ENCODE results near the gene IGSF9B. TPM values are rescaled to one million over a fixed set of nuclear protein-coding genes. Genes with fewer than 3 reads are reported as not detected.

IGSF9B gene
- total RNA-seq, 1 donor from 2014 or later, result 0.17 TPM

- DNase-seq, result no peak
These were observed 19.3 kb downstream of the IGSF9B start for GRCh38 chr11:133937468-133937867.

- no peak for DNase-seq
These were observed 19.8 kb downstream of the IGSF9B start for GRCh38 chr11:133937015-133937414.

- DNase-seq, result no peak
These were observed 20.2 kb downstream of the IGSF9B start for GRCh38 chr11:133936592-133936991.

DNA sequence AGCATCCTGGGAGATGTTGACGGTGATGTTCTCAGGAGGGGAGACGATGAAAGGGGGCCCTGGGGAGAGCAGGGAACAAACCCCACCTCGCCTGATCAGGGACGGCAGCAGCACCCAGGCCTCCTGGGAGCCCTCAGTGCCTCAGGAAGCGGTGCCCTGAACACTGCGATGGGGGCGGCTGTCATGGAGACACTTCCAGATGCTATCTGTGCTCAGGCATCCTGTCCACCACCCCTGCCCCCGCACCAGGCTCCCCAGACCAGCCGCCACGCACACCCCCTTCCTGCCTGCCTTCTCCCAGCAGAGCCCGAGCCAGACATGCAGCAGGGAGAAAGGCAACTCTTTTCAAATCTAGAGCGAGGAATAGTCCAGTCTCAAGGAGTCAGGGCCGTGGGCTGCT lies 20.6 kb downstream of the IGSF9B start:
- DNase-seq, result no peak

DNA sequence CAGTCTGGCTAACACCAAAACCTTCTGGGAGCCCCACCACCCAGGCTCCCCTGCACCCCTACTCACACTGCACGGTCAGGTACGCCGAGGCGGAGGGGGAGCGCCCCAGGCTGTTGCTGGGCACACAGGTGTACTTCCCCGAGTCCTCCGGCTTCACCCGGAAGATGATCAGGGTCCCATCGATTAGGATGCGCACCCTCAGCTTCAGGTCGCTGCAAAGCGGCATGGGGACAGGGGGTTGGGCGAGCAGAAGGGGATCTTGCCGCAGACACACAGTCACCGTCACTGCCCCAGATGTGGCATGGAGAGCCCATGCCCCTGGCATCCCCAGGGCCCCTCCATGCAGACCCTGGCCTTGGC lies 21.2 kb downstream of the IGSF9B start:
- no peak for DNase-seq

DNA sequence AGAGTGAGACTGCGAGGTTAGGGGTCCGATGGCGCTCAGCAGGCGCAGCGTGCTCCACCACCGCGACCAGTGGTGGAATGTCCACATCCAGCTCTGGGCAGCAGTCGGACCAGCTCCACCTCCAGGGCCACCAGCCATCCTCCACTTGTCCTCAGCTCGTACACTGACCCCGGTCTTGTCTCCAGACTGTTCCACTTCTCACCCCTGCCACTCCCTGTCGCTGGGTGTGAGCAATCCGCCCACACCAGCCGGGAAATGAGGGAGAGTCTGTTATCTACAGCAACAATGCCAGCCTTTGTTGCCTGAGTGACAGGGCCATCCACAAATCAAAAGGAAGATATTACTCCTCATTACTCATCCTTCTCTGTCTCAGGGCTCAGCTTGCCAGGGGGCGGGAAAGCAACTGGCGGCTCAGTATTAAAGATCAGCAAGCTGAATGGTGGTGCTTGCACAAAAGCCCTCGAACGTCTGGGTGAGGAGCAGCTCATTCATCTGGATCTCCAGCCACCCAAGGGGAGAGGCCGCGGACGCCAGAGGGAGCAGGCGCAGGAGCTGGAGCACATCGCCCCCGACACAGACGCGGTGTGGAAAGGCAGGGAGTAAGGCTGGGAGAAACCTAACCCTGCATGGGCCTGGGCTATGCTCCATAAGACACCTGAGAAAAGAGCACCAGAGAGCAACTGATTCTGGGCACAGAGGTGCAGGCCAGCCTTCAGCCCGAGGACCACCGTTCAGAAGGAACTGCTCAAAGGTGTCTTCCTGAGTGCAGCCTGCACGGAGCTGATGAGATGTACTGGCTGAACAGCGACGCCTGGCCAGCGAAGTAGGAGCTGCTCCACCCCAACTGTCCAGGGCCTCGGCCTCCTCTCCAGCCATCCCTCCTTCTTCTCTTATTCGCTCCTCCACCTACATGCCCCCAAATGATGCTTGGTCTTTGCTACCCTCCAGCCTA lies 21.9 kb downstream of the IGSF9B start:
- no peak for DNase-seq

DNA sequence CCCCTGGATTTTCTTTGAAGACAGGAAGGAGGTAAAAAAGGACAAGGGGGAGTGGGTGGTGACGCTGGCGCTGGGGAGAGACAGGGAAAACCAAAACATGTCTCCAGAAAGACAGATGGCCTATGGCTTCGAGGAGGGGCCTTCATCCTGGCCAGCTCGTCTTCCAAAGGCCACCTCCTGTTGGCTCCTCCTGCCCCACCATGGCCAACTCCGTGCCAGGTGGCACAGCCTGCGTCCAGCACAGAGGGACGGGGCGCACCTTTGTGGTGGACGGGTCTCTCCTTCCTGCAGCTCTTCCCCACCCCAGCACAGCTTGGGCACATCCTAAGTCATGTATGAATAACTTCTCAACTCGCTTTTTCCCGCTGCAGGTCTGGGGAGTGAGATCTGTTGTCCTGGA lies 22.7 kb downstream of the IGSF9B start:
- DNase-seq, result no peak

GRCh38 chr11:133931449-133932060 lies 25.2 kb downstream of the IGSF9B start:
- DNase-seq, result no peak

- DNase-seq, result peak; percentile 24
These were observed 25.9 kb downstream of the IGSF9B start for GRCh38 chr11:133930767-133931448.

DNA sequence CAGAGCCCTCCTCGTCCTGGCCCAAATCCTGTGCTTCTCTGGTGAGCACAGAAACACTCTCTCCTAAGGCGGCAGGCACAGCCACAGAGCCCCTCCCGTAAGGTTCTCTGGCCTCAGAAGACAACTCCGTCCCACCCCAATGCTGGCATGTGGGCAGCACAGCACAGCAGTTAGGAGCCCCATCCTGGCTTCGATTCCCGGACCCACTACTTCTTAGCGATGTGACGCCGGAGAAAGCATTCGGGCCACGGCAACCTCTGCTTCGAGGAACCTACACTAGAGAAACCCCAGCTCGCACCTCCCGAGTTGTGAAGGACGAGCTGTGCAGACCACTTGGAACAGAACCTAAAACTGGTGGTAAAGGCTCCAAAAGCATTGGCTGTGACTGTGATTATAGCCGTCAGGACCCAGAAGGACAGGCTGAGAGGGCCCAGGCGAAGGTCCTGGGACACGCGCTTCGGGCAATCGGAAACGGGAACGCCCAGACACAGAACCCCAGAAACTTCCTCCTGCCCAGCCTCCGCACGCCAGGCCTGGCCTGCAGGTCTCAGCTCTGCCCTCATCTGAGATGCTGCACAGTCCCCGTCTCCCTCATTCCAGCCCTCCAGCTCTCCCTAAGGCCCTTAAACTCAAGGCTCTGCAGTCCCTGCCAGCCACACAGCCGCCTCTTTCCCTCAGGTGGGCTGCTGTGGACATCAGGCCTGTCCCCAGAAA lies 26.6 kb downstream of the IGSF9B start:
- DNase-seq, result no peak

DNA sequence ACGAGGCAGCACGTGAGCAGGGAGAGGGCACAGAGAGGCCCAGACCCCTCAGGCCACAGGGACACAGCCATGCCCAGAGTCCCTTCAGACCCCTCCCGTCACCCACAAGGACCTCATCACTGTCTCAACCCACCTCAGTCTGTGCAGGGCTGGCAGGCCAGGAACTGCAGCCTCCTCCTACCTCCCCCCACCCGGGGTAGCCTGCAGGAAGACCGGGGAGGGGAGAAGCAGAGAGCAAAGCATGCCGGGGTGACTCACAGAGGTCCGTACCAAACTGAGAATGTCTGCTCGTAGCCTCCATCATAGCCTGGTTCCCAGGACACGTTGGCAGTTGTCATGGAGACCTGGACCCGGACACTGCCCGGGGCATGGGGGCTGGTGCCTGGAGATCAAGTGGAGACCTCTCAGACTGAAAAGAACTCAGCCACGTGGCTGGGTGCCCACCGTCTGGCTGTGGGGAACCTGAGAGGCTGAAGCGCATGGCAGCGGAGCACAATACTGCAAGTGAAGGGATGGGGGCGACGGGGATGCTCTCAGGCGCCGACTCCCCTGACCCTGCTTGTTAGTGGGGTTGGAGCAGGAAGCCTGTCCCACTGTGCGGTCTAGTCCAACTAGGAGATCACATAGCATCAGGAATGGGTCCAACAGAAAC lies 27.2 kb downstream of the IGSF9B start:
- DNase-seq, result no peak

GRCh38 chr11:133928628-133929059 lies 28.1 kb downstream of the IGSF9B start:
- DNase-seq, result no peak

- DNase-seq, result peak; percentile 69
These were observed 28.8 kb downstream of the IGSF9B start for GRCh38 chr11:133927690-133928627.

GRCh38 chr11:133926466-133927246 lies 30.1 kb downstream of the IGSF9B start:
- DNase-seq, result no peak

GRCh38 chr11:133925756-133926155 lies 31.0 kb downstream of the IGSF9B start:
- DNase-seq, result no peak

DNA sequence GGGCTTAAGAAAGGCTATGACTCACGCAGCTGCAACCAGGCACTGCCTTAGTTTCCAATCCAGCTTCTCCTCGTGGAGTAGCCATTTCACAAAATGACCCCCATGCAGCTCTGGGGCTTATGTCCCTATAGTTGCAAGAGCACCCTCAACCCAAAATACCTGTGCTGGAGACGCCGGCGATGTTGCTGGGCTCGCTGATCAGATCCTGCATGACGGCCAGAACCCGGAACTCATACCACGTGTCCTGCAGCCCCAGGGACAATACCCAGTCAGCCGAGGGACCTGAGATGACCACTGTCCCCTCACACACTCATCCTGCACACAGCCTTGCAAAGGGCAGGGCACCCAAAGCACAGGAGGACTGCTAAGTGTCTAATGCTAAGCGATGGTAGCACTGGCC lies 32.1 kb downstream of the IGSF9B start:
- DNase-seq, result no peak

- DNase-seq, result no peak
These were observed 34.5 kb downstream of the IGSF9B start for GRCh38 chr11:133922078-133922870.

GRCh38 chr11:133921513-133921912 lies 35.3 kb downstream of the IGSF9B start:
- no peak for DNase-seq

DNA sequence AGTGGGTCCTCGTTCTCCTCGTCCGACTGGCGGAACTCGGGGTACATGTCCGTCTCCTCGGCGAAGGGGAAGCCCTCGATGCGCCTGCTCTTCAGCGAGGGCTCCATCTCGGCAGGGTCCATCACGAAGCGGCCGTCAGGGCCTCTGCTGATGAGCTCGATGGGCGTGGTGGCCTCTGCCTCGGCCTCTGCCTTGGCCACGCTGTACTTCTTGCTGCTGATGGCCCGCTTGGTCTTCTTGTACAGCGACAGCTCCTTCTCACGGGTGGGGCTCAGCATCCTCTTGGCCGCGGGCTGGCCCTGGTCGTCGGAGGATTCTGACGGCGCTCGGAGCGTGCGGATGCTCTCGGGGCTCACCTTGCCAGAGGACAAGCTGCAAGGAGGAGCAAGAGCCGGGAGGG lies 35.7 kb downstream of the IGSF9B start:
- no peak for DNase-seq
